22Rv1 (cell line): Measurements from ENCODE around the gene NFKBIE.
"Not testable (repeated sequence)": the region's sequence is repeated elsewhere in the genome, so short reads cannot be mapped to it uniquely, and the experiment has no call there.

Source experiments
- H3K27ac ChIP-seq: fragments of 450-650 bp; 2 replicates; pipeline ENCODE4 v1.5.1; 2017
- ZFX ChIP-seq: fragments of 450-650 bp; IDR thresholded peaks from 2 replicates; pipeline ENCODE4 v1.6.1; 2017; ENCODE audit warnings: antibody characterized with exemption, borderline replicate concordance
- TF ChIP-seq, protein P1 (sequence below): fragments of 450-650 bp; IDR thresholded peaks from 2 replicates; pipeline ENCODE4 v1.5.1; 2017; ENCODE audit warnings: mild to moderate bottlenecking

The NFKBIE gene

GRCh38 chr6:44237021-44237812 lies 28.1 kb downstream of the NFKBIE start:
- H3K27ac ChIP-seq: peak overlapping the region; percentile 73
- no peak for TF ChIP-seq ZFX
- TF ChIP-seq, protein P1, sequence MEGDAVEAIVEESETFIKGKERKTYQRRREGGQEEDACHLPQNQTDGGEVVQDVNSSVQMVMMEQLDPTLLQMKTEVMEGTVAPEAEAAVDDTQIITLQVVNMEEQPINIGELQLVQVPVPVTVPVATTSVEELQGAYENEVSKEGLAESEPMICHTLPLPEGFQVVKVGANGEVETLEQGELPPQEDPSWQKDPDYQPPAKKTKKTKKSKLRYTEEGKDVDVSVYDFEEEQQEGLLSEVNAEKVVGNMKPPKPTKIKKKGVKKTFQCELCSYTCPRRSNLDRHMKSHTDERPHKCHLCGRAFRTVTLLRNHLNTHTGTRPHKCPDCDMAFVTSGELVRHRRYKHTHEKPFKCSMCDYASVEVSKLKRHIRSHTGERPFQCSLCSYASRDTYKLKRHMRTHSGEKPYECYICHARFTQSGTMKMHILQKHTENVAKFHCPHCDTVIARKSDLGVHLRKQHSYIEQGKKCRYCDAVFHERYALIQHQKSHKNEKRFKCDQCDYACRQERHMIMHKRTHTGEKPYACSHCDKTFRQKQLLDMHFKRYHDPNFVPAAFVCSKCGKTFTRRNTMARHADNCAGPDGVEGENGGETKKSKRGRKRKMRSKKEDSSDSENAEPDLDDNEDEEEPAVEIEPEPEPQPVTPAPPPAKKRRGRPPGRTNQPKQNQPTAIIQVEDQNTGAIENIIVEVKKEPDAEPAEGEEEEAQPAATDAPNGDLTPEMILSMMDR: no peak

- H3K27ac ChIP-seq: peak overlapping the region; percentile 73
- TF ChIP-seq ZFX: no peak
- TF ChIP-seq, protein P1: no peak
Measured at GRCh38 chr6:44235891-44236516, 29.3 kb downstream of the NFKBIE start.

GRCh38 chr6:44235269-44235668 lies 30.1 kb downstream of the NFKBIE start:
- no peak for TF ChIP-seq ZFX
- TF ChIP-seq, protein P1: no peak
- peak overlapping the region; percentile 73; the same call in 1 of the 2 replicates for H3K27ac ChIP-seq

DNA sequence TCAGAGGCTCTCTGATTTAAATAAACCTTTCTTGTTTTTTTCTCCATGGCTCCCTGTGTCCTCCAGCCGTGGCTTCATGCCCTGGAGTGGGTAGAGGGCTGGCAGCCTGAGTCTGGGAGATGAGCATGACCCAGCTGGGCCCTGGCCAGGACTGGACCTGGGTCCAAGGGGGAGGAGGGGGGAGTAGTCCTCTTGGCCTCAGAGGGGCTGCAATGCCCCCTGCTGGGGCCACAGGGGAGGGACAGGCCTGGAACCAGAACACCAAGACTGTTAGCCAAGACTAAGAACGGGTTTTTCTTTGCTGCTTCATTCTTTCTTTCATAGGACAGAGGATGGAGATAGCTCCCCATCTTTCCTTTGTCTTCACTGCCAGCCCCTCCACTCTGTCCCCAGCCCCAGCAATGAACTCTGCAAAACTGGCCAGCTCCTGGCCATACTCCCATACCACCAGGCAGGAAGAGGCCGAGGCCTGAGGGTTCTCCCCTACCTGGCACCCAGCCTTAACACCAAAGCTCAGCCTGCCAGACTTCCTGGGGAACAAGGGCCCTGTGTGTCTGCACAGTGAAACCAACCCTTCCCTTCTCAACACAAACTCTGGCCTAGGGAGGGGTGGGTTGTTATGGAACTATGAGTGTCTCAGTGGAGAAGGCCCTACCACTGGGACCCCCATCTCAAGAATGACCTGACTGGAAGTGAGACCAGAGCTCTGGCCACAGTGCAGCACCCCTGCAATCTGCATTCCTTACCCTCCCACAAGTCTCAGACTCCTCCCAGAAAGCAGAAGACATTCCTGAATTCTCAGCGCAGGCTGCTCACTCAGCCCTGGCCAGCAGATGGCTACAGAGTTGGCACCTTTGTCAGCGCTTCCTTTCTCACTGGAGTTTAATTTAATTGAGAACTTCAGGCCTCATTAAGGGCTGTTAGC lies 31.0 kb downstream of the NFKBIE start:
- H3K27ac ChIP-seq: peak overlapping the region; percentile 5; the same call in 1 of the 2 replicates
- TF ChIP-seq, protein P1: peak; percentile 71
- TF ChIP-seq ZFX: no peak

- TF ChIP-seq ZFX: no peak
- TF ChIP-seq, protein P1: no peak
- H3K27ac ChIP-seq: 0 out of 2 replicates have a peak overlapping the region, but pooled peaks have one; percentile 5
Measured at GRCh38 chr6:44233567-44234100, 31.7 kb downstream of the NFKBIE start.

DNA sequence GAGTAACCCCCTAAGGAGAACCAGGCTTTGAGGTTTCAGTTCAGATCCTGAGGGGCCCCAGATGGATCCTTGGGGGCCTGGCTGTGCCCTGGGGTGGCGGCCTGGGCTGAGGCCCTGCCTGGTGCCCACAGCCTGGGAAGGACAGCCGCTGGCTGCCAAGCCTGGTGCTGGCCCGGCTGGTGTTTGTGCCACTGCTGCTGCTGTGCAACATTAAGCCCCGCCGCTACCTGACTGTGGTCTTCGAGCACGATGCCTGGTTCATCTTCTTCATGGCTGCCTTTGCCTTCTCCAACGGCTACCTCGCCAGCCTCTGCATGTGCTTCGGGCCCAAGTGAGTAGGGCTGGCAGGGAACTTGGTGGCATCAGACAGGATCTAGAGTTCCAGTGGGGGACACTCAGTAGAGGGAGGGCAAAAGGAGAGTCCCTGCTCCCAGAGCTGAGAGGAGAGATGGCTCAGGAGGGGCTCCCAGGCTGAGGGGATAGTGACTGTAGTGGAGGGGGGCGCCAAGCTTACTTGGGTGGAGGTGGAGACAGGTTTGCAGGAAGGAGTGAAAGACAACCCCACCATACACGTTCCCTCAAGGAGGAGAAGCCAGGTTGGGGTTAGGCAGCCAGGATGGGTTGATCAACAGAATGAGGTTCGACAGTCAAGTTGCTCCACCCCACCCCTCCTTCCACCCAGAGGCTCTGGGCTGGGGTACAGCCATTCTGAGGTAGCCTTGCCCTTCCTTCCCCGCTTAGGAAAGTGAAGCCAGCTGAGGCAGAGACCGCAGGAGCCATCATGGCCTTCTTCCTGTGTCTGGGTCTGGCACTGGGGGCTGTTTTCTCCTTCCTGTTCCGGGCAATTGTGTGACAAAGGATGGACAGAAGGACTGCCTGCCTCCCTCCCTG lies 32.4 kb downstream of the NFKBIE start:
- TF ChIP-seq, protein P1: no peak
- TF ChIP-seq ZFX: no peak
- H3K27ac ChIP-seq: no peak overlapping the region

GRCh38 chr6:44231426-44231825 lies 33.9 kb downstream of the NFKBIE start:
- not testable (repeated sequence) for H3K27ac ChIP-seq
